HG02884 (cell line): ENCODE measurements around the gene TAB2.
"Not testable (repeated sequence)": the region's sequence is repeated elsewhere in the genome, so short reads cannot be mapped to it uniquely, and the experiment has no call there.

Experiments
- ATAC-seq: cut with Tn5 transposase; IDR thresholded peaks from one replicate; pipeline ENCODE4 v1.9.1; 2021; ENCODE audit warnings: mild to moderate bottlenecking, moderate library complexity; ENCODE audit not compliant: unreplicated experiment

The TAB2 gene

DNA sequence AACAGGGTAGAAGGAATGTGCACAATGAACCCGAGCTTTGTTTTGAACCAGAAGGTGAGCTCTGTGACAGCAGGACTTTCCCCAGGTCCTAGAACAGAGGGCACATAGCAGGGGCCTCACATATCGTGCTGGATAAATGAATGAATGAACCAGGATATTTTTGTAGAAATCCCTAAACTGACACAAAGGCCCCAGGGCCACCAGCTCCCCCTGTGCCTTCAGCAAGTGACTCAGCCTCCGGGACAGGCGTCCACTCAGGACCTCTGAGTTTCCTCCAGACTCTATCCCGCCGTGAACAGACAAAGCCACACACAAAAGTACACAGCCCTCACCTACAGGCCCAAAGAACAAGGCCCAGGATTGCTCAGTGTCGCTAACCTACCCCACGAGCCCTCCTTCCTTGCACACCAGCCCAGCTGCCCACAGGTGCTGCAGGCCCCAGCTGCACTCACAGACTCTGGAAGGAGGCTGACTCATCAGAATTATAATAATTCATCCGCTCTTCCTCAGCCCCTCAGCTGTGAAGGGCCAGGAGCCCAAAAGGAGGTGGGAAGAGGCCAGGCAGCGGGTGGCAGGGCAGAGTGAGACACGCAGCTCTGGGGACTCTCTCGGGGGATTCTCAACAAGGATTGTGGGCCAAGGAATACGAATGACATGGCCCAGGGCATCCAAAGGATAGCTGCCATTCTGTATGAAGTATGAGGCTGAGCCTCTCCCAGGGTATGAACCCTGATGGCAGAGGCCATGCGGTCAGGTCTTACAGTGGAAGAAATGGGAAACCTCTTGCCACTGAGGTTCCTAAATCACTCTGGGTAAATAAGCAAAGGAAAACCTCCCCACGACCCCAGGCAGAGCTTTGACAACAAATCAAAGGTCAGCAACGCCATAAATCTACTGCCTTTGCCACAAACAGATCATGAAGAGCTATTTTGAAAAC is 123.5 kb downstream of the TAB2 start:
- ATAC-seq = no peak

GRCh38 chr6:149441740-149442139 is 124.2 kb downstream of the TAB2 start:
- no peak for ATAC-seq

DNA sequence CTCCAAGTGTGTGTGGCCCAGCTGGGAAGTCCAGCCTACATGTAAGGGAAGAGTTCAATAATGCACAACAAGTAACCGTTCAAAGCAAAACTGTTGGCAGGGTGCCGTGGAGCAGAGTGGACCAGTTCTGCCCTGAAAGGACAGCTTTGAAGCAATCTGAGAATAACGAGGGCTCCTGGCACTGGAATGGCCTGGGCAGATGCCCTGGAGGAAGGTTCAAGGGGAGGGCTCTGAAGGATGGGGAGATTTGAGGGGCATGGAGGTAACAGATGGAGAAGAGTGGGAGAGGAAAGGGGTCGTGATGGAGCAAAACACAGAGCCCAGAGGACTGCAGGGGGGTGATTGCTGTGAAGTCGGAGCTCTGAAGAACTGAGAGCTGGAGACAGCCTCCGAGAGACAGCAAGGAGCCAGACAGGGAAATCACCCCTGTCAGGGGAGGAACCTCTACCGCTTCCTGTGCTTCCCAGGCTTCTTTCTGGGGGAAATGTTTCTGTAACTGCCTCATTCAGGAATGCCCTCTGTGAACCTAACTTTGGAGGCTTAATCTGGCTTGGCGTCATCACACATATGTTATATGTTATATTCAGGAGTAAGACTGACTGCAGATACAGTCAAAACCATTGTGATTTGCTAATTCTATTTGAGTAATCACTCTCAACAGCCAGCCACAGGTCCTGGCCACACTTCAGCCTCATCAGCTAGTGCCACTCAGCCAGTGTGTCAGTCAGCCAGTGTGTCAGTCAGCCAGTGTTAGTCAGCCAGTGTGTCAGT is 126.1 kb downstream of the TAB2 start:
- no peak for ATAC-seq

GRCh38 chr6:149444360-149445094 is 127.0 kb downstream of the TAB2 start:
- not testable (repeated sequence) for ATAC-seq

DNA sequence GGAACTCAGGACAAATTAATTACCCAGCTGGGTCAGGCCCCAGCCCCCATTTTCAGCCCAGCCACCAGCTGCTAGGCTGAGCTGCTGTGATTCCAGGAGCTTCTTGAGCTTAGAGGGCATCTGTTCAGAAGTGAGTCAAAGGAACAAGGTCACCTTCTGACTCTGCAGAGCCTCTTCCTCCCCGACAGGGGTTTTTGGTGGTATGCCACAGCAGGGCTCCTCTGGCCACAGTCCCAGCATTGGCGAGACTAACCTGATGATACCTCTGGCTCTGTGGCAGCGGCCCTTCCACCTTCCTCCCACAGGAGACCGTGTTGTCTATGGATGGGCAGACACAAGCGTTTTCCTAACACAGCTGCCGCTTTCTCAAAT is 127.6 kb downstream of the TAB2 start:
- ATAC-seq = no peak

- no peak for ATAC-seq
Measured at GRCh38 chr6:149445573-149445972, 128.1 kb downstream of the TAB2 start.

DNA sequence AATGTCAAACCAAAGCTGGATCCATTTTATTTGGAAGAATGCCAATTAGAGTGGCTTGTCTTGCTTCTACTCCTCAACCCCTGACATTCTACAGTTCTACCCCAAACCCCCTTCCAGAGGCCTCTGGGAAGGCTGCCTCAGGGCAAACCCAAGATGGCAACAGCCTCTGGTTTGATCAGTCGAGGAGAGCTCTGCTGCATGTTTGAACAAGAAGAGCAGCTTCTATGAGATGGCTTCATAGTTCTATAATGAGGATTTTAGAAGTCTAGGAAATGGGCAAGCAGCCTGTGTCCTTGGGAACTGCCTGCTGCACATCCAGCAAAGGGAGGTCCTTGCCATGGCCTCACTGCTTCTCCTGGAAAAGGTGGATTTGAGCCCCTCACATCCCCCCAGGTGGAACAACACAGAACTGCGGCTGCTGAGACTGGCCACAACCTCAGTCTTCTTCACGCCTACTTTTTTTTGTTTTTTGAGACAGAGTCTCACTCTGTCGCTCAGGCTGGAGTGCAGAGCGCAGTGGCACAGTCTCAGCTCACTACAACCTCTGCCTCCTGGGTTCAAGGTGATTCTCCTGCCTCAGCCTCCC is 129.4 kb downstream of the TAB2 start:
- ATAC-seq = no peak

- ATAC-seq = no peak
Measured at GRCh38 chr6:149448821-149449453, 131.4 kb downstream of the TAB2 start.

GRCh38 chr6:149449831-149450678 is 132.5 kb downstream of the TAB2 start:
- ATAC-seq = no peak

DNA sequence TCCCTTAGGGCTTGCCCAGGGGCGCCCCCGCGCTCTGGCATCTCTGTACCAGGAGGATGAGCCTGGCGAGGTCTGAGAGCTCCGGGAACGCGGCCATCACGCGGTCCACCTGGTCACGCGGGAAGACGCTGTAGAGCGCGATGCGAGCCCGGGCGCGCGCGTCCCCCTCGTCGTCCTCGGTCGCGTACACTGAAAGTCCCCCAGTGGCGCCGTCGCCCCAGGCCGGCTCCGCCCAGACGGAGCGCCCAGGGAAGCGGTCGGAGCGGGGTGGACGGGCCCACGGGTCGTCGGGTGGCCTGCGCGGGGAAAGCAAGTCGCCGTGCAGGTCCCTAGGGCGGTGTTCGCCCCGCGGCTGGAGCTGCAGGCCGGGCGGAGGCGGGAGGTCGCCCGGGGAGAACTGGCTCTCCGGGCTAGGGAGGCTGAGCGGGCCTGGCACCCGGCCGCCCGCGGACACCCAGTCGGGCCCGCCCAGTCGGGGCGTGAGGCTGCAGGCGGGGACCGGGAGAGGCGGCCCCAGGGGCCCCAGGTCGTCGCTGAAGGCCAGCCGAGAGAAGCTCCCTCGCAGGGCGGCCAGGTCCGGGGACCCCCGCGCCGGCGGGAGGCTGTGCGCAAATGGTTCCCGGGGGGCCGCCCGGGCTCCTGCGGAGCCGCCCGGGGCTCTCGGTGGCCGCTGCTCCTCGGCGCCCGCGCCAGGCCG is 133.3 kb downstream of the TAB2 start:
- no peak for ATAC-seq

DNA sequence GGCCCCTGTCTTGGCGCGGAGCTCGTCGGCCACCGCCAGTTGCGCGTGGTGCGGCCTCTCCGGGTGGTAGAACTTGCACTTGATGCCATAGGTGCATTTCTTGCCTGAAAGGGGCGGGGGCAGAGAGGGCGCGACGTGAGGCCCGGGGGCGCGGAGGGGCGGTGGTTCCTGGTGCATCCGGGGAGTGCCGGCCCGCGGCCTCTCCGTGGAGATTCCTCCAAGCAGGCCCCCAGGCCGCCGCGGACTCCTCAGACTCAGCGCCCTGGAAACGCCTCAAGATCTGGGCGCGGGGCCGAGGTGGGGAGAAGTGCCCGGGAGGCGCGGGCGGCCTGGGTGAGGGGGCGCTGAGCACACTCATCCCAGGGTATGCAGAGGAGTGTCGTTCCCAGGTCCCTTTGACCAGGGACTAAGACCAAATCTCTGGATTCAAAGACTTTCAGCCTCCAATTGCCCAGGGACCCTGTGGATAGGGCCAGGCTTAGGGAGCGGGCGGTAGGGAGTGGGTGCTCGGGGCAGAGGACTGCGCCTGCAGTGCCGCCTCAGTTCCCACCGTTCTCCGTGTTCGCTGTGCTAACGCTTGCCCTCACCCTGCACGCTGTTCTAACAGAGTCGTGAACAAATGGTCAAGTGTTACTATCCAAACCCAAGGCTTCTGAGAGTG is 134.0 kb downstream of the TAB2 start:
- no peak for ATAC-seq

- ATAC-seq = no peak
Measured at GRCh38 chr6:149452037-149452939, 134.8 kb downstream of the TAB2 start.

GRCh38 chr6:149453597-149454345 is 136.3 kb downstream of the TAB2 start:
- no peak for ATAC-seq

DNA sequence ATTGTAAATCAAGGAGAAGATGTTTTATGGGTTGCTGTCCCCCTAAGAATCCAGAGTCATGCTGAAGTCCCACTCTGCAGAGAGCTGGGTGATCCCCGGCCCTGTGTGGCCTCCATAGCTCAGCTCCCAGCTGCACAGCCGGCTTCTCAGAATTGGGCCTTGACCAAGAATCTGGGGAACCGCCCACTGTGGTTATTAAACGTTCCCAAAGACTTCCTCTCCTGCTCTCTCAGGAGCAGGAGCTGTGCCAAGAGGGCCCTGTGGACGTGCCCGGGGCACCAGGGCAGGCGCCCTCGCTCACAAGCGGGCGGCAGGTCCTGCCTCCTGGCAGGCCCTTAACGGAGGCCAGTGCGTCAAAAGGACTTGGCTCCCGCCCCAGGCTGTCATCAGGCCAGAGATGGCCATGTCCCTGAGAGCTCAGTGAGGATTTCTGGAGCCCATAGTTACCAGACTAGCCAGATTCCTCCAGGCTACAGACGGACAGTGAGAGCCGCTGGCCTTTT is 136.9 kb downstream of the TAB2 start:
- ATAC-seq = no peak

GRCh38 chr6:149455031-149455732 is 137.7 kb downstream of the TAB2 start:
- no peak for ATAC-seq
